GM21367 (cell line): ENCODE data around the gene ERG.

Experiments
- ATAC-seq: cut with Tn5 transposase; IDR thresholded peaks from one replicate; pipeline ENCODE4 v1.9.1; 2021; ENCODE audit not compliant: unreplicated experiment

ERG gene

DNA sequence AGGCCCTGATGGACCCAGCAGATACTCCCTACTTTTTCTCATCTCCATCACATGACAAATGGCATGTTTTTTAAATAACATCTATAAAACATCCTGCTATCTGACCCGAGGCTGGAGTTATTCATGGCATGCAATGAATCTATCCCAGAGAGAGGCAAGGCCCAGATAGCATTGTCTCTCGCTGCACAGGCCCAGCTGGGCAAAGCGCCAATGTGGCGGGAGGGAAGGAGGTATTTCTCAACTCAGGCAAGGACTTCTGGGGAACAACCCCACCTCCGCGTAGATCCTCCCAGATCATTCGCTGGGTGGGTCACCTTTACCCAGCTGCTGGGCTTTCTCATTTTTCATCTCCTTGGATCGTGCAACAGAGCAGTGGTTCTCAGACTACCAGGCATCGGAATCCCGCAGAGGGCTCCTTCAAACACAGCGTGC is 59.8 kb downstream of the ERG start:
- no peak for ATAC-seq

DNA sequence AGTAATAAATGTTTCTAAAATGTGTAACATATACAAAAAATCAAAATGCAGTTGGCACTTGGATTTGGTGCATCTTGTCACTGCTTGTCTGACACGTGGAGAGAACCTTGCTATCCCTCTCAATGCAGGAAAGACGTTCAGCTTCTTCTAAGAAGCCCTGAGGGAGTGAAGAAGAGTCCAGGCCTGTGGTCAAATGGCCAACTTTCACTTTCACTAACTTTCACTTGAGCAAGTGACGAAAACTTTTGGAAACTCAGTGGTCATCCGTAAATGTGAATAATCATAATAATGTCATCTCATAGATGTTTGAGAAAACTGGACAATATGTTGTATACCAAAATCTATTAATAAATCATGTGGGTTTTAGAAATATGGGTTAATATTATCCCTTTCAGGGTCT is 61.9 kb downstream of the ERG start:
- no peak for ATAC-seq

DNA sequence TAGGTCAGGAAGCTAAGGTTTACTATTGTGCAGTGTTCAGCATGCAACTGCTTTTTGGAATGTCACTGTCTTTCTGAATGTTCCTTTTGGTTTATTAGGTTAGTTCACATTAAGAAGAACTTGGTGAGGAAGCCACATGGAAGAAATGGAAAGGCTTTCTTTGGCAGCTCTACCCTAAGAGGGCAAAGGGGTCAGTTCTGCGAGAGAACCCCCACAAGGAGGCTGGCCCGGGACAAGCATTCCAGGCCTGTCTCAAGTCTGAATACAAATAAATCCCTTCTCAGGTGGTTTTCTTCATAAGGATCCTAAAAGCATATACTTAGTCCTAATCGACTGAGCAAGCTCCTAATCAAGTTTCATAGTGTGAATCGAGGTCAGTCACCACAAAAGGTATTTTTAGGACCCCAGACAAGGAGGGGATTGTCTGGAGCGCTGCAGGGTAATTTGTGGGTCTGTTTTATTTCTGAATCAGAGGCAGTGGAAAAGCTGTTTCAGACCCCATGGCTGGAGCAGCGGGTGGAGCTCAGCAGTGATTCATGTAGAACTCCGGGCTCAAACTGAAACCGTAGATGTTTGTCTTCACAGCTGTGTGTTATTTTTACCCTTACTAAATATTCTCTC is 63.3 kb downstream of the ERG start:
- no peak for ATAC-seq

DNA sequence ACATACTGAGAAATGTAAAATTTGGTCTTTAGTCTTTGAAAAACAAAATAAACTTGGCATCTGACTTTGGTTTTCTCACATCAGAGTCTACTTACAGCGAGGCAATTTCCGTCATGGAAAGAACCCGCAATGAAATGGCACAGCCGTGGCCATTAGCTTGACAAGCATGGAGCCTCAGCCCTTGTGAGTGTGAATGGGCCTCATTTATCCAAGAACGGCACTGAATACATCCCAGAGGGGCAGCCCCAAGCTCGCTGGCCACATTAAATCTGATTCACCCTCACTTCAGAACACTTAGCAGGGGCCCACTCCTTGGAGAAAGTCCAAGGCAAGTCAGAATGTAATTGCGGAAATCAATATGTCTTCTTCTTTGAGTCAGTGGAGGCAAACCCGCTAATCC is 64.8 kb downstream of the ERG start:
- ATAC-seq = no peak

DNA sequence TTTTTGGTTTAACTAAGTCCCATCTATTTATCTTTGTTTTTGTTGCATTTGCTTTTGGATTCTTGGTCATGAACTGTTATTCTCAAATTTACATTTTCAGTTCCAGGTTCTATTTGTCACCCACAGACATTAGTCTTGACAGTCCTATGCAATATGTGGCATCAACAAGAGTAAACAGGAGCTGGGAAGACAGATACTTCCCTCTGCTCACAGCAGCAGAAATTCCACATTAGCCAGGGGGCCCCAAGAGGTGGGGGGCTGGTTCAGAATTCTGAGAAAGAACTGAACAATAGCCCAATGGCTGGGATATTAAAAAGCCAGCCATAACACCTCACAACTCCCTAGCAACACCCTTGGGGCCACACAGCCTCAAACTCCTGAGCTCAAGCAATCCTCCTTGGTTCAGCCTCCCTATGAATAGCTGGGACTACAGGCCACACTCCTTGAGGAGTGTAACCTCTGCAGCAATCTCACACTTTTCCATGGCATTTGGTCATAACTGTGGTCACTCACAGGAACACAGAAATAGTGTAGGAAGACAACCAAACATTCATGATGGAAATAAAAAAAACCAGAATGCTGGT is 67.8 kb downstream of the ERG start:
- no peak for ATAC-seq

DNA sequence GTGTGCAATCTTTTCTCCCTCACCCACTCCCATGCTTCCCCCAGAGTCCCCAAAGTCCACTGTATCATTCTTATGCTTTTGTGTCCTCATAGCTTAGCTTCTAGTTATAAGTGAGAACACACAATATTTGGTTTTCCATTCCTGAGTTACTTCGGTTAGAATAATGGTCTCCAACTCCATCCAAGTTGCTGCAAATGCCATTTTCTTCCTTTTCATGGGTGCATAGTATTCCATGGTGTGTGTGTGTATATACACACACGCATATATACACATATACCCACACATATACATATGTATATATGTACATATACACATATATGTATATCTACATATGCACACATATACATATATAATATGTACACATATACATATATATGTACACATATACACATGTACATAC is 69.3 kb downstream of the ERG start:
- no peak for ATAC-seq

DNA sequence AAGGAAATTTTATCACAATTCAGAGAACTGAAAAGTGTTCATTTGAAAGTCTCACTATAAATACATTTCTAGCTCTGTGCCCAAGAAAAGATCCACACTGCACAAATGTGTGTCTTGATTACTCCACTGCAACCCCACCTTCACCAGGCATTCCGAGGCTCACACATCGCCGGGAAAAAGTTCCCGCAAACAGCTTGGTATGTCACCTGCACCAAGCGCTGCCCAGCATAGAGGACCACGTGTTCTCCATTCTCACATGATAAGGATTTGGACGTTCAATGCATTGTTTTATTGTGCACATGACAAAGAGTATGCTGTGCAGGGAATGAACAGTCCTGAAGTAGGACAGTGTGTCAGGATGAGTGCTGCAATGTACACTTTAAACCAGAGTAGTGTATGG is 70.1 kb downstream of the ERG start:
- ATAC-seq = no peak

DNA sequence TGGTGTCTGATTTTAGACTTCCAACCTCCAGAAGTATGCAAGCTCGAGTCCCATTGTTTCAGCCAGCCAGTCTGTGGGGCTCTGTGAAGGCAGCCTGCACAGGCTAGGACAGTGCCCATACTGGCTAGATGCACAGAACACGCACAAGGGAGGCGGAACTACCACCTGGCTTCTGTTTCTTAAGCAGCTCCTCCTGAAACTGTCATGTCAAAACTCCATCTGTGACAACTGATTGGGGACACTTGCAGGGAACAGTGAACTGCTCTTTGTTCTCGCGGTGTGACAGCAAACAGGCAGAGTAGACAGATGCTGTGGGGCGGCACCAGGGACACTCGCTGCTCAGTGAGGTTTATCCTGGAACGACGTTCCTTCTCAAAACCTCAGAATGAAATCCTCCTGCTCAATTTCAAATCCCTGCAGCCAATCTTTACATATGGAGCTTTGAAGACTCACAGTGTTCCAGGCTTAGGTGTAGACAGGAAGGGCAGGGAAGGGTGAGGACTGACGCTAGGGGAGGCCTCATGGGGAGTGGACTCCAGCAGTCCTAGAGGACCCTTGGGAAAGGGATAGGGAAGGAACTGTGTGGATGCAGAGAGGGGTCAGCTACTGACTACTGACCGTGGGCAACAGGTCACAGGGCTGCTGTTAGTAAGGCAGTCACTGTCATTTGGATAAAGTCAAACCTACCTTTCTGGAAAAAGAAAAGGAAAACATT is 73.8 kb downstream of the ERG start:
- ATAC-seq = no peak

DNA sequence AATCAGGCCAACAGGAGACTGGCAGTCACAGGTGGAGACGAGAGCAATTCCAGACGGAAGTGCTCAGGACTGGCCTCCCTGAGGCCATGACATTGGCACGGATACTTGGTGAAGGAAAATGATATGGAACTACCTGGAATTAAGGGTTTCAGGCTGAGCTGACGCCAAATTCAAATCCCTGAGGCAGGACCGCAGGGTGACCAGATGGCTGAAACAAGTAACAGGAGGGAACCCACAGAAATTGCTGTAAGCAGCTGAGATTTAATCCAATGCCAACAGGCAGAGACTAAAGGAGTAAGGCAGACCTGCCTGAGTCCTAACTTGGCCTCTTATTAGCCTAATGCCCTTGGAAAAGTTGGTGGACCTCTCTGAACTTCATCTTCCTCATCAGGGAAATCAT is 76.2 kb downstream of the ERG start:
- no peak for ATAC-seq

DNA sequence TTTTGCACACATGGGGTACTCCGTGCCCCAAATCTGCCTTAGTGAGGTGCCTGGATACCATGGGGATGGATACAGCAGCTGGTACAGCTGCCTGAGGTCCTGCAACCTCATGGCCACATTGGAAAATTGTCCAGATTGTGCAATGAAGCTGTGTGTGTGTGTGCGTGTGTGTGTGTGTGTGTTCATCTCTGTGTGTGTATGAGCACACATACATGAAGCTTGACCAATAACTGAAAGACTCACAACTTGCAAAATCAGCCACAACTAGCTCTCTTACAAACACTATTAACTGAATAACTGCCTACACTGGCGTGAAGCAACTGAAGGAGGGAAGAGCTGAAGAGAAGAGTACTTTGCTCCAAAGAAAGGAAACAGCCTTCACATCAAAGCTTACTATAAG is 78.1 kb downstream of the ERG start:
- ATAC-seq = no peak

DNA sequence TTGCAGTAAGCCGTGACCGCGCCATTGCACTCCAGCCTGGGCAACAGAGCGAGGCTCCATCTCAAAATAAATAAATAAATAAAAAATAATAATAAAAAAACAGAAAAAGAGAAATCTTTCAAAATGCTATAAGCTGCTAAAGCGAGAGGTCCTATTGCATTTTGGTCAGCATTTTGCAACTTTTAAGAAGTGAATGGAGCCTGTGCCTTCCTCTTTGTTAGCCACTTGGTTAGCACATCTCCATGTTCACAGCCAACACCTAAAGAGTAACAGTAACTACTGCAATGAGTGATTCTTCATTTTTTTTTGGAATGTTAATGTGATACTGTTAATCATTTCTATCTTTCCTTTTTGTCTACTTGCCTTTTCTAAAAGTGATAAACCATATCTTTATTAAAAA is 80.6 kb downstream of the ERG start:
- no peak for ATAC-seq

DNA sequence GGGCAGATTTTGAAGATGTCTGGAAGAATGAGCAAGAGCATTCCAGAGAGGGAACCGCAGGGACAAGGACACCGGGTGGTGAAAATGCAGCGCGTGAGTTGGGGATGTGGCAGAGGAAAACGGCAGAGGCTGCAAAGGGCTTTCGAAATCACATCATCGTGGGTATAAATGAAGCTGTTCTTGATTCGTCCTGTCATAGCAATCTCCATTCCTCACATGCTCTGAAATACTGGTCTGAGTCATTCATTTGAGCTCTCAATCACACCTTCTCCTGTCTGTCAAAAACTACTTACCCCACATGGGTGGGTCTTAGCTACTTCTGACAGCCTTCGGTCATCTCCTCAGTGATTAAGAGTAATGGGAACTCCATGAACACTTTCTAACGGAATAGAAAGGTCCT is 81.5 kb downstream of the ERG start:
- no peak for ATAC-seq

DNA sequence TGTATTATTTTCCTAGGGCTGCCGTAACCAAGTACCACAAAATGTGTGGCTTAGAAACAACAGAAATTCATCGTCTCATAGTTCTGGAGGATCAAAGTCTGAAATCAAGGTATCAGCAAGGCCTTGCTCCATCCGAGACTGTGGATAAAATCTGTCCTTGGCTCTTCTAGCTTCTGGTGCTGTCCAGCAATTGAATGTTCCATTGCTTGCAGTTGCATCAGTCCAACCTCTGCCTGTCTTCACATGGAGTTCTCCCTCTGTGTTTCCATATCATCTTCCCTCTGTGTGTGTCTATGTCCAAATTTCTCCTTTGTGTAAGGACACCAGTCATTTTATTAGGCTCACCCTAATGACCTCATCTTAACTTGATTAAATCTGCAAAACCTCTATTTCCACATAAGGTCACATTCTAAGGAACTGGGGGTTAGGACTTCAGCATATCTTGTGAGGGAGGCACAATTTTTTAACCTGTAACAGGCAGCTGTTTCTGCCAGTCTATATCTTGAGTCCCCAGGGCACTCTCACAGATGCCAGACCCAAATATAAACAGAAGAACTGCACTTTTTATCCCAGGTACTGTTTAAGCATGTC is 84.2 kb downstream of the ERG start:
- ATAC-seq = no peak

DNA sequence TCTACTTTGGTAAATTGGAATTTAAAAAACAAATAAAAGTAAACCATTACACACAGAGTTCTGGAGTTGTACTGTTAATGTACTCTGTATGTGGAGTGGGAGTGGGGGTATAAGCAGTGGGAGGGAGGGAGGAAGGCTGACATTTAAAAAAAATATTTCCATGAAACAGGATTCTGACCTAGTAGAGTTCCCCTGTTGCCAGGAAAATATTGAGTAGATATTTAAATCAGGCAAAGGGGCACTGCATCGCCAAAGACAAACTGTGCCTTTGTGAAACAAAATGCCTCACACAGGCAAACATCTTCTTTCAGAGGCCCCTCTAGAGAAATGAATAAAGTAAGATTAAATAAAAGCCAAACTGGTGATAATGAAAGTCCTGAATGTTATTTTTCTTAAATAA is 87.8 kb downstream of the ERG start:
- no peak for ATAC-seq

DNA sequence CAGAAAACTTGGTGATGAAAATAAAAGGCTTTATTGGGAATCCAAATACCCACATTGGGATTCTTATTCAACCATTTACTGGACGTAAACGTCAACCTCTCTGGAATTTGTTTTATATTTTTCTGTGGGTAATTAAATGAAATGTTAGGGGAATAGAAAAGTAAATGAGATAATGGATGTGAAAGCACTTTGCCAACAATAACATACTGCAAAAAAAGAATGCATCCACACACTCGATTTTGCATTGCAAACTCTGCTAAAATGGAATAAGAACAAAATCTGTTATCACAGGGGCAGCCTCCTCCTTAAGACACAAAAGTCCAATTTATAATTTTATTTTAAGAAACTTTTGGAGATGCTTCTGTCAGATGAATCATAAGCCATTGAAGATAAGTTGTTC is 88.4 kb downstream of the ERG start:
- ATAC-seq = no peak

DNA sequence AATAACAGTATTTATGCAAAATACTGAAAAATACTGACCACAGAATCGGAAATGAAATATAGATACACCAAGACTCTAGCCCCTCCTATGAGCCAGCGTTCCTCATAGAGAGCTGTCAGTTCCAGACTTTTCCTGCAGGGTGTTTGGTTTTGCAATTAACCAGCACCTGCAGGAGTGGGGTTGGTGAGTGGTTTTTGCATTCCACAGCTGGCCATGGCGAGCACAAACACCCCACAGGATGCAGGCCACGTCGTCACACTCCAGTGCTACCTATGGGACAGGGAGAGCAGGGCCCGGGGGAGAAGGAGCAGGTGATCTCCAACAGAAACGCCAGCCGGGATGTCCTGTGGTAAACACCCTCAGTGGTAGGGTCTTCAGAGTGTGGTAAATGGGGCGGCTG is 94.1 kb downstream of the ERG start:
- ATAC-seq = no peak

DNA sequence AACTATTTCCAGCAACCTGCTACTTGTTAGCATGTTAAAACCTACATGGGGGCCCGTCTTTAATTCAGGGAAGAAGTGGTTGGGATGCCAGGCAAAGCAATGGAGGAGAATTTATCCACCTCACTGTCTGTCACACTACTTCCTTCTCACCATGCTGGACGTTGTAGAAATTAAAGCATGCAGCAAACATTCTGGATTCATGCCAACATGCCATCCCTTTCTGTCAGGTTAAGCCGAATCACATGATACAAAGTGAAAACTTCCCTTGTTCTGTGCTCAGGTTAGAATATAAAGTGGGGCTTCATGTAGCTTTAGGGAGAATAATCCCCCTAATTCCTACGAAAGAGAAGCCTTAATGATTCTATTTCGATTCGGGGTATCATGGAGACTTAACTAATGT is 95.5 kb downstream of the ERG start:
- ATAC-seq = no peak

DNA sequence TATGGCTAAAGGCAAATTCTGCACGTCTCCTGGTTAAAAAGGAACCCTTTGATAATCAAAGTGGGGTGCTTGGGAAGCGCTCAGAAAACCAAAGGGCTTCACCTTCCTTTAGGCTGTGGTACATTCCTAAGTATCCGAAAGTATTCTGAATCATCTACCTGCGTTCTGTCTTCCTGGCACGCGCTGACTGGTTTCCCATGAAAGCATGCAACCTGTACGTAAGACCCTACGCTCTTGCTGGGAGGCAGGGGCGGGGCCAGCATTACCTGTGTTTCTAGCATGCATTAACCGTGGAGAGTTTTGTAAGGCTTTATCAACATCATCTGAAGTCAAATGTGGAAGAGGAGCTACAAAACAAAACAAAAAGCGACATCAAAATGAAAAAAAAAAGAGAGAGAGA is 96.0 kb downstream of the ERG start:
- no peak for ATAC-seq

DNA sequence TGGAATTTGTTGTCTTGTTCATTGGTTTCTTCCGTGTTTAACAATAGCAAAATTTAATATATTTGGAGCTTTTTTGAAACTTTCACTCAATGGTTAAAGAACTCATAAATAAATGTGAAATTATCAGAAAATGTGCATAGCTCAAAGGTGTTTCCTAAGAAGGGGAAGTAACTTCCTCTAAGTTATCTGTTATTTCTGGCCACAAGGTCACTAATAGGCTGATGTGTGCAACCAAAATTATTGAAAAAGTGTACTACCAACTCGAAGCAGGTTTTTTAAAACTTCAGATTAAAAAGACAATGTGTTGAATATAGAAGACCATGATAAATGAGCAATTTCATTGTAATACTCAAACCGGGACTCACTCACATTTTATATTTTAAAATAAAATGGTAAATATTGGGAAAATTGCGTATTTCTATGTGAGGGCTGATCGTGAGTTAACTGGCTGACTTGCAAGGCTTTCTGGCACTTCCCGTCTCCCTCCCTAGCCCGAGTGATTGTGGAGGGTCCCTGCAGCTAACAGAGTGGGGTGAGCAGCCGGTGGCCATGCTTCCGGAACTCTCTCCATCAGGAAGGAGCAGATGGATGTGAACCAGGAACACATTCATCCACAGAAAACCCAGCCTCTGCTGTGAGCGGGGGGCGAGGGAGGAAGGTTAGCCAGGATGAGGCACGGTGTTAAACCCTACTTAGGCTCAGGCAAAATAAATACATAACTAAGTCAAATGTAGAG is 96.9 kb downstream of the ERG start:
- ATAC-seq = no peak

DNA sequence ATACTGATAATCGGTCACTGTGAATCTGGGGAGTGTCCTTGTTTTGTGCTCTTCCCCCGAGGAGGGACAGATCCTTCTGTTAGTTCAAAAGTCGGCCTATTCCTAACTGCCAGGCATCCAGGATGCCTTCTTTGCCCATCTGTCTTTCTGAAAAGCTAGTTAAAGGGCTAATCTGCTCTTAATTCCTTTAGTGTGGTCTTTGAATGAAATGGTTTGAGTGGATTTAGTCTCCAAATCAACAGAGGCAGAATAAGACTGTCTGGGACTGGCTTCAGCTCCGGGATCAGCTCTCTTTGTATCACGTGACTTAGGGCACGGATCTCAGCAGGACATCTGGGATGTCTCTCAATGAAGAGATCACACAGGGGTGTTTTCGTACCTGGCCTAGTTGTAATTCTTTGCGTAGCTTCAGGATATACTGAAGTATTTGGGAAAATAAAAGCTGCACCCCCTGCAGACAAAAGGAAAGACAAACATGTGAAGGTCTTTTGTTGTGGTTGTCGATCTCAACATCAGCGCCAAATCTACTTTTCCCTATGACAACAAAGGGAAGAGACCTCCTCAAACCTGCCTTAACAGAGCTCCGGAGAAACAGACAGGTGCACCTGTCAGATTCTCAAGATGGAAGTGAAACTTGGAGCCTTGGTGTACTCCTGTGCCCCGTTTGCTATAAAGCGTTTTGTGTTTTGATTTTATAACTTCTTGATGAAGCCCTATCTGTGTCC is 97.9 kb downstream of the ERG start:
- ATAC-seq = no peak

DNA sequence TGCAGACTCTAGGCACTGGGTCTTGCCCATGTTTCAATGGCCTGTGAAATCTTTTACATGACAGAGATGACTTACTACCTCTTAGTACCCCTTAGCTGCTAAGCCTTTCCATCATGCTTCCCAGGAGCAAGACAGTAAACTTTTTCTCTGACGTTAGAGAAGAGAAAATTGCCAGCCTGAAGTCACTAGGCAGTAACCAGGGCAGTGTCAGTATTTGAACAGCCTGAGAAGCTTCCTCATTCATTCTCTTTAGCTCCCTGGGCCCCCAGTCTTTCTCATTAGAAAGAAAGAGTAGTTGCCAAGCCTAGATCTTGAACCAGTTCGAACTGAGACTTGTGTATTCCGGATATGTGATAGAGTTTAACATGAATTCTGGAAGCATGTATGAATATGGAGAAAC is 99.2 kb downstream of the ERG start:
- ATAC-seq = no peak
